GM23338 (cell line): Measurements from ENCODE around the gene IGSF21.

Experiments
- CREB1 ChIP-seq: fragments of 250-450 bp; sonication (Bioruptor Pico); IDR thresholded peaks from 2 replicates; pipeline ENCODE4 v1.5.0; 2020; ENCODE audit warnings: low read depth, mild to moderate bottlenecking, moderate library complexity
- CTCF ChIP-seq, 2 experiments: fragments of 200-600 bp in 1 of 2; sonication (generic) in 1 of 2; conservative IDR thresholded peaks; 2 replicates each; pipeline versions ENCODE4 v1.5.1 to v1.6.1; 2016 to 2017; ENCODE audit warnings: antibody characterized with exemption in 2 of 2, low read depth in 2 of 2, mild to moderate bottlenecking in 2 of 2, moderate library complexity in 1 of 2
- EZH2 ChIP-seq: fragments of 200-600 bp; sonication (generic); IDR thresholded peaks from one replicate; pipeline ENCODE4 v1.8.0; 2017; ENCODE audit warnings: antibody characterized with exemption, mild to moderate bottlenecking, low read depth; ENCODE audit not compliant: unreplicated experiment
- EZH2phosphoT487 ChIP-seq: fragments of 200-600 bp; sonication (generic); IDR thresholded peaks from one replicate; pipeline ENCODE4 v1.8.1; 2018; ENCODE audit warnings: antibody characterized with exemption; ENCODE audit not compliant: unreplicated experiment
- NANOG ChIP-seq: IDR thresholded peaks from 2 replicates; pipeline ENCODE4 v1.6.1; 2016; ENCODE audit warnings: antibody characterized with exemption, borderline replicate concordance
- POLR2AphosphoS5 ChIP-seq: IDR thresholded peaks from 2 replicates; pipeline ENCODE4 v1.6.1; 2016; ENCODE audit warnings: antibody characterized with exemption, low read depth
- ZNF331 ChIP-seq: fragments of 250-450 bp; sonication (Bioruptor Pico); IDR thresholded peaks from 2 replicates; pipeline ENCODE4 v1.5.0; 2020; ENCODE audit warnings: low read depth, mild to moderate bottlenecking, moderate library complexity
- TF ChIP-seq, protein P1 (sequence below): IDR thresholded peaks from one replicate; pipeline ENCODE4 v1.6.1; 2018; ENCODE audit warnings: antibody characterized with exemption; ENCODE audit not compliant: unreplicated experiment
- TF ChIP-seq, protein P2 (sequence below): IDR thresholded peaks from 2 replicates; pipeline ENCODE4 v1.6.1; 2016; ENCODE audit warnings: antibody characterized with exemption

DNA sequence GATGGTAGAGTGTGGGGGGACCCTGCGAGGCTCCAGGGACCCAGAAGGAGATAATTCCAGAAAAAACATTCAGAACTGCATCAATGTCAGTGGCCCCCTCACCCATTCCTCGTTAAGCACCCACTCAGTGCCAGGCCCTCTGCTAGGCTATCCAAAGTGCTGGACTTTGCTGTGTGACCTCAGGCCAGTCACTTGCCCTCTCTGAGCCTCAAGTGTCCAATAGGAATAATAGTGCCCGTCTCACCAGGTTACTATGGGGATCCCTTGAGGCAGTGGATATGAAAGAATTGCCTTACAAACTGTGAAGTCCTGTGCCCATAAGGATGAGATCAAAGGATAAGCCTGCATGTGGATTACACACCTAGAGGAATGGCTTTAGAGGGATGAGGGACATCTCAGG, 83.4 kb downstream of the IGSF21 start:
- TF ChIP-seq, protein P1, sequence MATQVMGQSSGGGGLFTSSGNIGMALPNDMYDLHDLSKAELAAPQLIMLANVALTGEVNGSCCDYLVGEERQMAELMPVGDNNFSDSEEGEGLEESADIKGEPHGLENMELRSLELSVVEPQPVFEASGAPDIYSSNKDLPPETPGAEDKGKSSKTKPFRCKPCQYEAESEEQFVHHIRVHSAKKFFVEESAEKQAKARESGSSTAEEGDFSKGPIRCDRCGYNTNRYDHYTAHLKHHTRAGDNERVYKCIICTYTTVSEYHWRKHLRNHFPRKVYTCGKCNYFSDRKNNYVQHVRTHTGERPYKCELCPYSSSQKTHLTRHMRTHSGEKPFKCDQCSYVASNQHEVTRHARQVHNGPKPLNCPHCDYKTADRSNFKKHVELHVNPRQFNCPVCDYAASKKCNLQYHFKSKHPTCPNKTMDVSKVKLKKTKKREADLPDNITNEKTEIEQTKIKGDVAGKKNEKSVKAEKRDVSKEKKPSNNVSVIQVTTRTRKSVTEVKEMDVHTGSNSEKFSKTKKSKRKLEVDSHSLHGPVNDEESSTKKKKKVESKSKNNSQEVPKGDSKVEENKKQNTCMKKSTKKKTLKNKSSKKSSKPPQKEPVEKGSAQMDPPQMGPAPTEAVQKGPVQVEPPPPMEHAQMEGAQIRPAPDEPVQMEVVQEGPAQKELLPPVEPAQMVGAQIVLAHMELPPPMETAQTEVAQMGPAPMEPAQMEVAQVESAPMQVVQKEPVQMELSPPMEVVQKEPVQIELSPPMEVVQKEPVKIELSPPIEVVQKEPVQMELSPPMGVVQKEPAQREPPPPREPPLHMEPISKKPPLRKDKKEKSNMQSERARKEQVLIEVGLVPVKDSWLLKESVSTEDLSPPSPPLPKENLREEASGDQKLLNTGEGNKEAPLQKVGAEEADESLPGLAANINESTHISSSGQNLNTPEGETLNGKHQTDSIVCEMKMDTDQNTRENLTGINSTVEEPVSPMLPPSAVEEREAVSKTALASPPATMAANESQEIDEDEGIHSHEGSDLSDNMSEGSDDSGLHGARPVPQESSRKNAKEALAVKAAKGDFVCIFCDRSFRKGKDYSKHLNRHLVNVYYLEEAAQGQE = no peak
- TF ChIP-seq CTCF (conservative IDR thresholded peaks at IDR 0.05; ENCODE audit: low read depth in 2 of 2) (no peak), EZH2 (no peak), ZNF331 (CRISPR knock-in tag) (no peak), EZH2phosphoT487 (no peak), POLR2AphosphoS5 (no peak), CREB1 (no peak), NANOG (no peak)
- TF ChIP-seq, protein P2, sequence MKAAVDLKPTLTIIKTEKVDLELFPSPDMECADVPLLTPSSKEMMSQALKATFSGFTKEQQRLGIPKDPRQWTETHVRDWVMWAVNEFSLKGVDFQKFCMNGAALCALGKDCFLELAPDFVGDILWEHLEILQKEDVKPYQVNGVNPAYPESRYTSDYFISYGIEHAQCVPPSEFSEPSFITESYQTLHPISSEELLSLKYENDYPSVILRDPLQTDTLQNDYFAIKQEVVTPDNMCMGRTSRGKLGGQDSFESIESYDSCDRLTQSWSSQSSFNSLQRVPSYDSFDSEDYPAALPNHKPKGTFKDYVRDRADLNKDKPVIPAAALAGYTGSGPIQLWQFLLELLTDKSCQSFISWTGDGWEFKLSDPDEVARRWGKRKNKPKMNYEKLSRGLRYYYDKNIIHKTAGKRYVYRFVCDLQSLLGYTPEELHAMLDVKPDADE = no peak
